GM12892 (cell line): ENCODE results near the gene UGT2B7.
"Not testable (repeated sequence)": the region's sequence is repeated elsewhere in the genome, so short reads cannot be mapped to it uniquely, and the experiment has no call there.

Experiments
- DNase-seq: peaks from one replicate; pipeline ENCODE4 v3.0.0; 2011; ENCODE audit not compliant: insufficient read length
- FAIRE-seq: peaks from 2 replicates; lab custom pipeline; 2011; peaks lifted over from hg19 to GRCh38; lab: Jason Lieb, UNC
- POLR2A ChIP-seq: IDR thresholded peaks from 2 replicates; pipeline ENCODE4 v1.6.1; 2011; ENCODE audit warnings: low read depth, low read length, control low read depth
- POLR2AphosphoS5 ChIP-seq: IDR thresholded peaks from 2 replicates; pipeline ENCODE4 v1.6.1; 2011; ENCODE audit warnings: low read depth, low read length, control low read depth
- TAF1 ChIP-seq: IDR thresholded peaks from 2 replicates; pipeline ENCODE4 v1.6.1; 2011; ENCODE audit warnings: low read depth, mild to moderate bottlenecking, control low read depth, low read length, borderline replicate concordance

Gene UGT2B7

DNA sequence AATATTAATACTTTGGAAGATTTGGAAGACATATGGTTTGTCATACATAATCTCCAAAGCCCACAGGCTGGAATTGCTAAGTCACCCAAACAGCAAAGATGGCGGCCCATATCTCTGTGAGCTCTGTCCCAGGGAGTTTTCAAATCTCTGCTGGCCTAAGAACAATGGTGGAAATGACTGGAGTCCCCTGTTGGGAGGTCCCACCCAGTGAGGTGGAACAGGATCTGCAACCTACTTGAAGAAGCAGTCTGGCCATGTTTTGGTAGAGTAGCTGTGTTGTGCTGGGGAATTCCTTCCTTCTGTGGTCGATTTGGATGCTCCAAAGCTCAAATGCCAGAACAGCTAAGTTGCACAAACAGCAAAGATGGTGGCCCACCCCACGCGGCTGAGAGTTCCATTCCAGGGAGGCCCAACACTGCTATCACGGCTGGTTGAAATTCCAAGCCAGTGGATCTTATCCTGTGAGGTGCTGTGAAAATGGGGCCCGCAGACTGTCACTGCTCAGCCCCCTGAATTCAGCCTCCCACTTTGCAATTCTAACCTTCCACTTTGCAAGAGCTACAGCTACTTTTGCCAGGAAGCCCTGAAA lies 3.2 kb upstream of the UGT2B7 start:
- TF ChIP-seq POLR2AphosphoS5 (no peak), POLR2A (no peak), TAF1 (no peak)
- FAIRE-seq (no peak), DNase-seq (no peak)

DNA sequence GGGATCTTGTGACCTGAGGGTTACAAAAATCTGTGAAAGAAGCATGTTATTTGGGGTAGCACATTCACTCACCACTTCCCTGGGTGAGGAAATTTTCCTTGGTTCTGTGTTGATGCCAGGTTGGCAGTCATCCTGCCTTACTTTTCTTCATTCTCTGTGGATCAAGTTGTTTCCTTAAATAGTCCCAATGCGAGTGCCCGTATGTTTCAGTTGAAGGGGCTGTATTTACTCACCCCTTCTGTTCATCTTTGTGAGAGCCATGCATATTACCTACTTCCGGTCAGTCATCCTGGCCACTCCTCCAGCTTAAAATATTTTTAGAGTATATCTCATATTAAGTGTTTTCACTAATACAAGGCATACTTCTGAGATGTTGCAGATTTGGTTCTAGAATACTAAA lies 2.6 kb upstream of the UGT2B7 start:
- TF ChIP-seq POLR2A (no peak), TAF1 (no peak), POLR2AphosphoS5 (no peak)
- no peak for DNase-seq
- FAIRE-seq, result peak; percentile 64

DNA sequence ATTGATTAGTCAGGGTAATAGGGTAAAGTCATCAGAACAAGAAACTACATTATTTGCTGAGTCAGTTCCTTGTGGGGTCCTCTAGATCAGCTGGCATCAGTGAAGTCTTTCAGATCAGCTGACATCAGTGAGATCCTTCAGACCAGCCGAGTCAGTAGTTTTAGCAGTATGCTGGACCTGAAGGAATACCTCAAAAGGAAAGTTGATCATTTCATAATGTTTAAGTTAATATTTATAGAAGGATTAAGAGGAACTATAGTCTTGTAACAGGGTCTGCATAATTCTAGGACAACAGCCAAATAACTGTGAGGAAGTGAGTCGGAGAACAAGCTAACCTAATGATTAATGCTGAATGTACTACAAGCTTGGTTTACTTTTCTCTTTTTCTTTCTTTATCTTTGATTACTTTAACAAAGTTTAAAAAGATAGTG lies 958 bp upstream of the UGT2B7 start:
- no peak for FAIRE-seq
- DNase-seq, result no peak

DNA sequence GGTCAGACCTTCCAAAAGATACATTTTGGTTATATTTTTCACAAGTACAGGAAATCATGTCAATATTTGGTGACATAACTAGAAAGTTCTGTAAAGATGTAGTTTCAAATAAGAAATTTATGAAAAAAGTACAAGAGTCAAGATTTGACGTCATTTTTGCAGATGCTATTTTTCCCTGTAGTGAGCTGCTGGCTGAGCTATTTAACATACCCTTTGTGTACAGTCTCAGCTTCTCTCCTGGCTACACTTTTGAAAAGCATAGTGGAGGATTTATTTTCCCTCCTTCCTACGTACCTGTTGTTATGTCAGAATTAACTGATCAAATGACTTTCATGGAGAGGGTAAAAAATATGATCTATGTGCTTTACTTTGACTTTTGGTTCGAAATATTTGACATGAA lies 536 bp downstream of the UGT2B7 start:
- TF ChIP-seq POLR2AphosphoS5, result no peak
- TF ChIP-seq TAF1, result no peak
- no peak for TF ChIP-seq POLR2A
- no peak for FAIRE-seq
- no peak for DNase-seq

More for the DNA sequence above, 958 bp upstream of the UGT2B7 start:
- TF ChIP-seq POLR2AphosphoS5 (no peak), POLR2A (no peak), TAF1 (no peak)

DNA sequence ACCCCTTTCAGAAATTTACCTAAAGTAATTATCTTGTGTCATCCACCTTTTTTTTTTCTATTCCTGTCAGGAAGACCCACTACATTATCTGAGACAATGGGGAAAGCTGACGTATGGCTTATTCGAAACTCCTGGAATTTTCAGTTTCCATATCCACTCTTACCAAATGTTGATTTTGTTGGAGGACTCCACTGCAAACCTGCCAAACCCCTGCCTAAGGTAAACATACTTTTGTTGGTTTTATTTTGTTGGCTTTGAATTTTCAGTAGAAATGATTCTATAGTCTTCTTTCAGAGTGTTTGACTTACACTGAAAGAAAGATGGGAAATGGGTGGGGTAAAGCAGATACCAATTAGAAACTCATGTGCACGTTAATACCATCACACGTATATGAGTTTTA lies 2.2 kb downstream of the UGT2B7 start:
- TF ChIP-seq TAF1 (no peak), POLR2A (no peak), POLR2AphosphoS5 (no peak)
- FAIRE-seq (no peak), DNase-seq (no peak)

DNA sequence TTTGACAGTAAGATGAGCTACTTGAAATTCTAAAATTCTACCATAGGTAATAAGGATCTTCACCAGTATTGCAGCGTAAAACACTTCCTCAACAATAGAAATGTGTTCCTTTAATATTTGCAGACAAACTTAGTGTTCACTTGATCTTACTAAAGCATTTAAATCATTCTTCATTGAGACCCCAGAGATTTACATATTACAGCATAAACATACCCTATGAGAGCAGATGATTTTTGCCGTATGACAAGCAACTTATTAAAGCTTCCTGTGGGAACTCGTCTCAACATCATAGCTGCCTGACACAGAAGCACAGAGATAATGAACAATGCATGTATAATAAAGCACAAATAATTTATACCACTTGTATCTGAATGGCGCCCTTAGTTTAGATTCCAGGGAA lies 3.6 kb downstream of the UGT2B7 start:
- FAIRE-seq, result no peak

DNA sequence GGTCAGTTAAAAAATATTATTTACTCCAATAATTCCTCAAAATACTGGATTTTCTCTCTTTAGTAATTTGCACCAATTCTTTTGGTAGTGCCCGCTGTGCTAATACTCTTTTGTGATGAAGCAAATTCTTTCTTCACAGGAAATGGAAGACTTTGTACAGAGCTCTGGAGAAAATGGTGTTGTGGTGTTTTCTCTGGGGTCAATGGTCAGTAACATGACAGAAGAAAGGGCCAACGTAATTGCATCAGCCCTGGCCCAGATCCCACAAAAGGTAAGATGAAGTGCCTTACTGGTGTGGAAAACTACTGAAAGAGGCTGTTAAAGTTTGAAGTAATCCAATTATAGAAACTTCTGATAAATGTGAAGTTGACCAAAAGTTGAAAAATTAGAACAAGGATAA lies 6.4 kb downstream of the UGT2B7 start:
- FAIRE-seq, DNase-seq: not testable (repeated sequence)

More for the DNA sequence above, 3.6 kb downstream of the UGT2B7 start:
- TF ChIP-seq TAF1 (no peak), POLR2A (no peak), POLR2AphosphoS5 (no peak)
- no peak for DNase-seq

DNA sequence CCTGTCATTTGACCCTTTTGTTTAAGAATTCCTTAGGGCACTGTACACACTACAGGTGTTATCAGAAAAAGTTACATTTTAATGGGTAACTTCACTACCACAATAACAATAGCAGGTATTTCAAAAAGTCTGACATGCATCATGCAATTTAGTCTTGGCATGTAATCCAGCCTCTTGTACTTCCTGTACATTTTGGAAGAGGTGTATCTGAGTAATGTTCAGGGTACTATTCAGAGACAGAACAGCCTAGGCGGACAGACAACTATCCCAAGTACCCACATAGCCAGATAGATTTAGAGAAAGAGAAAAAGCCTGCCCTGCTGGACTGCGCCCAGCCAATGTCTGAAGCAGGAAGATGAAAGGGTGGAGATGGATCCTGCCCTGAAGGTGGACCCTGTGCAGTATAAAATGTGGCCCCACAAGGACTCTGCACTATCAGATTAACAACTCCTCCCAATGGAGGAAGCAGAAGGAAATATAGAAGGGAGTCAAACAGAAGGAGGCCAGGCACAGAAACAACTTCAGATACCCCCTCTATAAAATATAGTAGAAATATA lies 8.5 kb downstream of the UGT2B7 start:
- DNase-seq (no peak), FAIRE-seq (no peak)
- TF ChIP-seq POLR2AphosphoS5 (no peak), POLR2A (no peak), TAF1 (no peak)

DNA sequence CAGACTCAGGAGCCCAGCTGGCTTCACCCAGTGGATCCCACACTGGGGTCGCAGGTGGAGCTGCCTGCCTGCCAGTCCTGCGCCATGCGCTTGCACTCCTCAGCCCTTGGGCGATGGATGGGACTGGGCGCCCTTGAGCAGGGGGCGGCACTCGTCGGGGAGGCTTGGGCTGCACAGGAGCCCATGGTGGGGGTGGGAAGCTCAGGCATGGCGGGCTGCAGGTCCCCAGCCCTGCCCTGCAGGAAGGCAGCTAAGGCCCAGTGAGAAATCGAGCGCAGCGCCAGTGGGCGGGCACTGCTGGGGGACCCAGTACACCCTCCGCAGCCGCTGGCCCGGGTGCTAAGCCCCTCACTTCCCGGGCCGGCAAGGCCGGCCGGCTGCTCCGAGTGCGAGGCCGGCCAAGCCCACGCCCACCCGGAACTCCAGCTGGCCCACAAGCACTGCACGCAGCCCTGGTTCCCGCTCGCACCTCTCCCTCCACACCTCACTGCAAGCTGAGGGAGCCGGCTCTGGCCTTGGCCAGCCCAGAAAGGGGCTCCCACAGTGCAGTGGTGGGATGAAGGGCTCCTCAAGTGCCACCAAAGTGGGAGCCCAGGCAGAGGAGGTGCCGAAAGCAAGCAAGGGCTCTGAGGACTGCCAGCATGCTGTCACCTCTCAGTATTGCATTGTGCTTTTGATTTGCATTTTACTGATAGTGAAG lies 19.0 kb downstream of the UGT2B7 start:
- not testable (repeated sequence) for DNase-seq, FAIRE-seq

DNA sequence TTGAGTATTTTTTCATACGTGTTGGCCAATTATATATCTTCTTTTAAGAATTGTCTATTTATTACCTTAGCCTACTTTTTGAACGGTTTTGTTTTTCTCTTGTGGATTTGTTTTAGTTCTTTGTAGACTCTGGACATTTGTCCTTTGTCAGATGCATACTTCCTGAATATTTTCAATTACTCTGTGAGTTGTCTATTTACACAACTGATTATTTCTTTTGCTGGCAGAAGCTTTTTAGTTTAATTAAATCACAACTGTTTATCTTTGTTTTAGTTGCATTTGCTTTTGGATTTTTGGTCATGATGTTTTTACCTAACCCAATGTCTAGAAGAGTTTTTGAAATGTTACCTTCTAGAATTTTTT lies 19.6 kb downstream of the UGT2B7 start:
- FAIRE-seq (no peak), DNase-seq (no peak)
- no peak for TF ChIP-seq POLR2AphosphoS5
- TF ChIP-seq TAF1, result no peak
- no peak for TF ChIP-seq POLR2A

DNA sequence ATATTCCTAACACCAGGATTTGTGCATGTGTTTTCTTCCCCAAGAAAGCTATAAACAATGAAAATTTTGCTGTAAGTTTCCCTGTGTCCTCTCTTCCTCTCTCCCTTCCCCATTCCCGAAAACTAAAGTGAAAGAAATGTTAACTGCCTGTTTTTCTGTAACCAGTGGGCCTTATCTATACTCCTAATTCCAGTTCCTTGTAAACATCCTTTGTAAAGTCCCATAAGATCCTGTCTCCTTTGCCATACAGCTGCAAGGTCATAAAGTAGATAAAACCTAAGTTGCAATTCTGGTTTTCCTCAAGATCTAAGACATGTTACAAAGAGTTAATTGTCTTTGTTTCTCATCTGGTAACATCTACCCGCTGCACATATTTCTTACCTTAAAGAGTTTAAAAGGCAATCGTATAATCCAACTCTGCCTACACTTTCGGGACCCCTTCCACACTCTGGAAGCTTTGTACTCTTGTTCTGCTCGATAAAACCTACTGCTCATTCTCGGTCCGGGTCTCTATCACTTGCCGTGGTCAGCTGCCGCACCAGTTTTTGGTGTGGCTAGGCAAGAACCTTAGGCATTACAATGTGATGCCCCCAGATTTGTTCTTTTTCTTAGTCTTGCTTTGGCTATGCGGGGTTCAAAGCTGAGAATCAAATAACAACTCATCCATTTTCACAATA lies 20.5 kb downstream of the UGT2B7 start:
- TF ChIP-seq TAF1, result no peak
- TF ChIP-seq POLR2AphosphoS5, result no peak
- no peak for TF ChIP-seq POLR2A
- no peak for FAIRE-seq
- no peak for DNase-seq

DNA sequence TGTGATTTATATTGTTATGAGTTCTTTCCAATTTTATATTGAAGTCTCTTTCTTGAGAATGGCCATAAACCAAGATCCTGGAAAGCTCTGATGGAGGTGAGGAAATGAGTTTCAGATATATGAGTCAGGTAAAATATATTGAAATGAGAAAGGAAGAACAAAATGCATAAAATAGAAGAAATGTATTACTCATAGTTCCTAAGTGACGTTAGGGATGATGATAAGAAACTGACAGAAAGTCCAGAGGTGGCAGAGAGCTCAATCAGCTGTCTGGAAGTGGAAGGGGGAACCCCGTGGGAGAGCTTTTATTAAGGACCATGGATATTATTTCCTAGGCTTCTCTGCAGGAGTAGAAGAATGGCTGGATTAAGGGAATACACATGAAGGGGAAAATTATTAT lies 24.6 kb downstream of the UGT2B7 start:
- no peak for TF ChIP-seq TAF1
- no peak for TF ChIP-seq POLR2AphosphoS5
- TF ChIP-seq POLR2A, result no peak
- FAIRE-seq, result no peak
- DNase-seq, result no peak
